OCI-LY3 (cell line): ENCODE data around the gene PTCHD4.

Experiments used
- H2AFZ ChIP-seq: fragments of 200-600, 300-600 bp; shearing (Covaris generic); 2 replicates; pipeline ENCODE4 v1.6.0; 2014; ENCODE audit warnings: antibody characterized with exemption, low read depth, low read length
- H3K27ac ChIP-seq: fragments of 200-600, 300-600 bp; sonication (generic); 2 replicates; pipeline ENCODE4 v1.5.1; 2014; ENCODE audit warnings: mild to moderate bottlenecking, low read length, moderate library complexity, mixed read lengths
- H3K27me3 ChIP-seq: fragments of 200-600, 300-600 bp; sonication (generic); 2 replicates; pipeline ENCODE4 v1.6.1; 2014; ENCODE audit warnings: low read depth, low read length, mixed read lengths
- H3K36me3 ChIP-seq: fragments of 200-600, 300-600 bp; sonication (generic); replicated peaks from 2 replicates; pipeline ENCODE3; 2014; ENCODE audit warnings: low read depth, low read length, mixed read lengths
- H3K4me1 ChIP-seq: fragments of 300-600, 200-600 bp; sonication (generic); 2 replicates; pipeline ENCODE4 v1.6.1; 2014; ENCODE audit warnings: low read length, mixed read lengths
- H3K4me2 ChIP-seq: fragments of 200-600, 300-600 bp; sonication (generic); 2 replicates; pipeline ENCODE4 v1.6.1; 2014; ENCODE audit warnings: low read length, mixed read lengths
- H3K4me3 ChIP-seq: fragments of 300-600, 200-600 bp; sonication (generic); 2 replicates; pipeline ENCODE4 v1.5.1; 2014; ENCODE audit warnings: antibody characterized with exemption, mild to moderate bottlenecking, low read length, moderate library complexity
- H3K79me2 ChIP-seq: fragments of 300-600, 200-600 bp; shearing (Covaris generic); 2 replicates; pipeline ENCODE4 v1.6.1; 2014; ENCODE audit warnings: mild to moderate bottlenecking, low read length, mixed read lengths
- H3K9ac ChIP-seq: fragments of 300-600, 200-600 bp; shearing (Covaris generic); 2 replicates; pipeline ENCODE4 v1.6.0; 2014; ENCODE audit warnings: mild to moderate bottlenecking, low read length, moderate library complexity
- H3K9me3 ChIP-seq: fragments of 200-600, 300-600 bp; shearing (Covaris generic); 2 replicates; pipeline ENCODE4 v1.6.1; 2014; ENCODE audit warnings: low read length, mixed read lengths; ENCODE audit not compliant: insufficient read depth
- H4K20me1 ChIP-seq: fragments of 200-600, 300-600 bp; sonication (generic); 2 replicates; pipeline ENCODE4 v1.6.1; 2016; ENCODE audit warnings: low read length, mixed read lengths; ENCODE audit not compliant: insufficient read depth
- CTCF ChIP-seq: fragments of 200-600, 300-600 bp; sonication (generic); IDR thresholded peaks from 2 replicates; pipeline ENCODE4 v1.5.1; 2014; ENCODE audit warnings: antibody characterized with exemption, low read length, low read depth
- EZH2phosphoT487 ChIP-seq: fragments of 200-600 bp; shearing (Covaris generic); IDR thresholded peaks from 2 replicates; pipeline ENCODE4 v1.6.1; 2018; ENCODE audit warnings: antibody characterized with exemption, mixed run types, low read depth

PTCHD4 gene

GRCh38 chr6:48144021-48144420 lies 33.0 kb upstream of the PTCHD4 start:
- H3K4me1 ChIP-seq: no peaks in the 10 kb centered on the region
- no peaks in the 10 kb centered on the region for H3K27me3 ChIP-seq
- no peaks in the 10 kb centered on the region for H3K36me3 ChIP-seq
- no peak overlapping the region for H3K9ac ChIP-seq
- no peaks in the 10 kb centered on the region for H4K20me1 ChIP-seq
- no peak overlapping the region for H3K4me2 ChIP-seq
- no peaks in the 10 kb centered on the region for H3K79me2 ChIP-seq
- H2AFZ ChIP-seq: no peak overlapping the region
- TF ChIP-seq EZH2phosphoT487: no peak
- TF ChIP-seq CTCF: no peak
- no peak overlapping the region for H3K27ac ChIP-seq
- no peaks in the 10 kb centered on the region for H3K9me3 ChIP-seq
- H3K4me3 ChIP-seq: no peak overlapping the region

- no peaks in the 10 kb centered on the region for H3K36me3 ChIP-seq
- no peaks in the 10 kb centered on the region for H3K9me3 ChIP-seq
- no peaks in the 10 kb centered on the region for H3K27me3 ChIP-seq
- H3K79me2 ChIP-seq: no peaks in the 10 kb centered on the region
- no peaks in the 10 kb centered on the region for H3K4me1 ChIP-seq
- no peak overlapping the region for H3K27ac ChIP-seq
- no peak overlapping the region for H3K9ac ChIP-seq
- TF ChIP-seq CTCF: no peak
- TF ChIP-seq EZH2phosphoT487: no peak
- H3K4me3 ChIP-seq: no peak overlapping the region
- H4K20me1 ChIP-seq: no peaks in the 10 kb centered on the region
- no peak overlapping the region for H2AFZ ChIP-seq
- H3K4me2 ChIP-seq: no peak overlapping the region
Observed at GRCh38 chr6:48141975-48142374, 31.0 kb upstream of the PTCHD4 start.

DNA sequence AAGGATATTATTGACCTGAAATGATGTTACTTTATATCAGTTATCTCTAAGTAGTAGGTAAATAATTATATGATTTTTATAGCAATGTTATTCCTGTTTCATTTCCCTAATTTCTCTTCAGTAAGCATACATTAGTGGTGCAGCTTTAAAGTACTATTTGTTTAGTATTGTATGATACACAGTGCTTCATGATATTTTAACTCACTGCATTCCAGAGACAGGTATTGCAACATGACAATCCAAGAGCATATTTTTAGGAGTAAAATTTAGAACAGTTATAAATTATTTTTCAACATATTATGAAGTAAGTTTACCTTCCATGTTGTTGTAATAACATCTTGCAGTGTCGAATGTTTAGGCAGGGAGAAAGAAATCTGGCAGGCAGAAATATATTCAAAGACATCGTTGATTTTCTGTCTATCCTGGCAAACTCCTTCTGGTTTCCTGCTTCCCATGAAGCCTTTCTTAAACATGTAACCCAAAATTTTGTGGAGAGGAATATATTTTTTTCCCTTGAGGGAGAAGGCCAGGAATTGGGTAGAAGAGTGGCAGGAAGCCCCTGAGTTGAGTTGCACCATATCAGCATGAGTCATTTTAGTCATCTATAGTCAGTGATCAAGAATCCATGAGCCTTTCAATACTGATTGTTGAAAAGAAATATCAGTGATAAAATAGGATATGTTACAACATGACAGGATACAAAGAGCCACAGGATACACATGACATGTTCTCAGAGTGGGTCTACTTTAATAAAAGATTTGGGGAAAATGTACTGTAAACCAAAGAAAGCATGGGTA lies 29.0 kb upstream of the PTCHD4 start:
- Histone ChIP-seq H3K4me3 (no peak overlapping the region), H3K9me3 (no peaks in the 10 kb centered on the region), H3K79me2 (no peaks in the 10 kb centered on the region), H2AFZ (no peak overlapping the region), H3K4me2 (no peak overlapping the region), H3K27ac (no peak overlapping the region), H4K20me1 (no peaks in the 10 kb centered on the region), H3K27me3 (no peaks in the 10 kb centered on the region), H3K36me3 (no peaks in the 10 kb centered on the region), H3K9ac (no peak overlapping the region), H3K4me1 (no peaks in the 10 kb centered on the region)
- no peak for TF ChIP-seq EZH2phosphoT487
- TF ChIP-seq CTCF: no peak

DNA sequence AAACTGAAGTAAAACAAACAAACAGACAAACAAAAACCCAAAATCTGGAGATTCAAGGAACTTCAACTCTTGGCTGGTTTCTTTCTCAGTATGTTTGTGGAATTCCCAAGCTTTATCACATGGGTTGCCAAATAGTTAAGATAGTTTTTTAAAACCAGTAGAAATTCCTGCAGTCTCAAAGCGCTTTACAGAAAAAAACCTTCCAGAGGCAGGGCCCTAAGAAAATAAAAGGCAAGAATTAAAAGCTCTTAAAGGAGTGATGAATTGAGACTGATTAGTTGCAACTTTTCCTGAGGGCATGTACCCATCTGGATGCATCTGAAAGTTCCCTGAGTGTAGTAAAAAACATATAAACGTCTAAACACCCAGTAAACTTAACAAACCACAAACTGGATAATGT lies 25.9 kb upstream of the PTCHD4 start:
- TF ChIP-seq CTCF (no peak), EZH2phosphoT487 (no peak)
- Histone ChIP-seq H3K9me3 (no peaks in the 10 kb centered on the region), H3K4me3 (no peak overlapping the region), H3K79me2 (no peaks in the 10 kb centered on the region), H3K27me3 (no peaks in the 10 kb centered on the region), H3K36me3 (no peaks in the 10 kb centered on the region), H3K27ac (no peak overlapping the region), H4K20me1 (no peaks in the 10 kb centered on the region), H2AFZ (no peak overlapping the region), H3K4me1 (no peaks in the 10 kb centered on the region), H3K4me2 (no peak overlapping the region), H3K9ac (no peak overlapping the region)
